ENCODE results near the gene RALGPS1. TPM values are rescaled to one million over a fixed set of nuclear protein-coding genes. Genes with fewer than 3 reads are reported as not detected.
A peak's percentile ranks its signal among the peaks of the same experiment; 100 is the strongest.

RALGPS1 gene
- polyA plus RNA-seq, 3 donors, result 0.60 to 4.6 (median 1.3) TPM

DNA sequence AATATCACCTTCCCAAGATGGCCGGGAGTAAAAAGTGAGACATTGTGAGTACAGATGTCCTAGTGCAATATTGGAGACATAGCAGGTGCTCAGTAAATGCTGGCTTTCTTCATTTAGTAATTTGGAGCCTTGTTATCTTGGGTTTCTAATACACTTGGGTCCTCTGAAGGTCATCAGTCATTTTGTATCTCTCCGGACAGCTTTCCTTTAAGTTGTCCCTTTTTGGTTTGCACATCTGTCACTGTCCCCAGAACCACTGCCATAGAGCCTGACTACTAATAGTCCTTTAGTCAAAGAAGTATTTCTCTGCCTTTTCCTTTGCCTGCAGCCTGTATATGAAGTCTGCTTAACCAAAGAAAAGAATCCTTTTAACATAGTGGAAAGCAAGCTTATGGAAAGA lies 215.7 kb downstream of the RALGPS1 start:
- WGBS (ENCODE audit: insufficient coverage), result 100% methylated on average over 1 of the region's 2 CpGs
- H3K36me3 Mint-ChIP-seq, result no peaks in the 10 kb centered on the region
- H3K27ac ChIP-seq (ENCODE audit: low read depth in 1 of 2, low read length in 2 of 2), result no peak overlapping the region

GRCh38 chr9:127130661-127131538 lies 216.3 kb downstream of the RALGPS1 start:
- peaks cover 0 to 2% (median 0%) of the 10 kb centered on the region in 7 donors for H3K9me3 Mint-ChIP-seq
- peak overlapping the region in 4 of 7 donors; percentile 16 to 51 (median 28) for H3K27ac Mint-ChIP-seq
- no peaks in the 10 kb centered on the region for H3K36me3 Mint-ChIP-seq
- no peak overlapping the region for H3K9ac ChIP-seq (ENCODE audit: insufficient read depth, low read length, poor library complexity, severe bottlenecking)
- no peak overlapping the region for H3K4me2 ChIP-seq (replicated peaks; ENCODE audit: extremely low read depth, low read length, poor library complexity, severe bottlenecking)
- H3K36me3 ChIP-seq (replicated peaks in 1 of 2; ENCODE audit: control insufficient read depth in 1 of 2, insufficient read depth in 2 of 2, low read length in 2 of 2), result no peaks in the 10 kb centered on the region
- H3K27me3 ChIP-seq (ENCODE audit: control insufficient read depth in 2 of 2, insufficient read depth in 2 of 2, low read length in 2 of 2), result peaks cover 0 to 7% of the 10 kb centered on the region in 2 donors
- peaks cover 19% of the 10 kb centered on the region for H3K4me1 Mint-ChIP-seq
- no peak overlapping the region for H3K27ac ChIP-seq (ENCODE audit: low read depth in 1 of 2, low read length in 2 of 2)
- no peaks in the 10 kb centered on the region for H4K20me1 ChIP-seq (ENCODE audit: insufficient read depth, low read length)
- peaks cover 1 to 15% (median 13%) of the 10 kb centered on the region in 3 donors for H3K27me3 Mint-ChIP-seq (ENCODE audit: low read depth in 3 of 3)
- H2AFZ ChIP-seq (ENCODE audit: insufficient read depth, low read depth, low read length, poor library complexity, severe bottlenecking), result peak overlapping the region; percentile 30
- DNase-seq, result peak; percentile 42 to 73 (median 44)
- H3K4me1 ChIP-seq (ENCODE audit: control insufficient read depth in 1 of 2, insufficient read depth in 2 of 2, low read length in 2 of 2), result peaks cover 7 to 8% of the 10 kb centered on the region in 2 donors
- no peaks in the 10 kb centered on the region for H3K79me2 ChIP-seq (ENCODE audit: insufficient read depth, low read length)
- 0% methylated on average over 2 of the region's 10 CpGs for WGBS (ENCODE audit: insufficient coverage)
- H3K9me3 ChIP-seq (replicated peaks in 1 of 2; ENCODE audit: control insufficient read depth in 1 of 2, insufficient read depth in 1 of 2, low read length in 2 of 2), result no peaks in the 10 kb centered on the region
- no peak overlapping the region for H3K4me3 ChIP-seq (replicated peaks in 1 of 3; ENCODE audit: low read depth in 2 of 3, low read length in 3 of 3)
- H3K4me3 Mint-ChIP-seq, result no peak overlapping the region
- intact Hi-C loops (cut with micrococcal nuclease), result no loop called here
- TF ChIP-seq, protein P1, sequence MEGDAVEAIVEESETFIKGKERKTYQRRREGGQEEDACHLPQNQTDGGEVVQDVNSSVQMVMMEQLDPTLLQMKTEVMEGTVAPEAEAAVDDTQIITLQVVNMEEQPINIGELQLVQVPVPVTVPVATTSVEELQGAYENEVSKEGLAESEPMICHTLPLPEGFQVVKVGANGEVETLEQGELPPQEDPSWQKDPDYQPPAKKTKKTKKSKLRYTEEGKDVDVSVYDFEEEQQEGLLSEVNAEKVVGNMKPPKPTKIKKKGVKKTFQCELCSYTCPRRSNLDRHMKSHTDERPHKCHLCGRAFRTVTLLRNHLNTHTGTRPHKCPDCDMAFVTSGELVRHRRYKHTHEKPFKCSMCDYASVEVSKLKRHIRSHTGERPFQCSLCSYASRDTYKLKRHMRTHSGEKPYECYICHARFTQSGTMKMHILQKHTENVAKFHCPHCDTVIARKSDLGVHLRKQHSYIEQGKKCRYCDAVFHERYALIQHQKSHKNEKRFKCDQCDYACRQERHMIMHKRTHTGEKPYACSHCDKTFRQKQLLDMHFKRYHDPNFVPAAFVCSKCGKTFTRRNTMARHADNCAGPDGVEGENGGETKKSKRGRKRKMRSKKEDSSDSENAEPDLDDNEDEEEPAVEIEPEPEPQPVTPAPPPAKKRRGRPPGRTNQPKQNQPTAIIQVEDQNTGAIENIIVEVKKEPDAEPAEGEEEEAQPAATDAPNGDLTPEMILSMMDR (IDR thresholded peaks at IDR 0.05), result no peak

More for the DNA sequence above, 215.7 kb downstream of the RALGPS1 start:
- H3K79me2 ChIP-seq (ENCODE audit: insufficient read depth, low read length), result no peaks in the 10 kb centered on the region
- intact Hi-C loops (cut with micrococcal nuclease), result no loop called here
- H3K4me3 Mint-ChIP-seq, result no peak overlapping the region
- no peak overlapping the region for H3K4me2 ChIP-seq (replicated peaks; ENCODE audit: extremely low read depth, low read length, poor library complexity, severe bottlenecking)
- no peak overlapping the region for H2AFZ ChIP-seq (ENCODE audit: insufficient read depth, low read depth, low read length, poor library complexity, severe bottlenecking)
- no peaks in the 10 kb centered on the region for H3K36me3 ChIP-seq (replicated peaks in 1 of 2; ENCODE audit: control insufficient read depth in 1 of 2, insufficient read depth in 2 of 2, low read length in 2 of 2)
- no peak for DNase-seq
- H3K9me3 Mint-ChIP-seq, result peaks cover 0 to 2% (median 0%) of the 10 kb centered on the region in 7 donors
- H4K20me1 ChIP-seq (ENCODE audit: insufficient read depth, low read length), result no peaks in the 10 kb centered on the region
- TF ChIP-seq, protein P1 (IDR thresholded peaks at IDR 0.05), result no peak
- peaks cover 23% of the 10 kb centered on the region for H3K4me1 Mint-ChIP-seq
- H3K27ac Mint-ChIP-seq, result no peak overlapping the region
- H3K27me3 ChIP-seq (ENCODE audit: control insufficient read depth in 2 of 2, insufficient read depth in 2 of 2, low read length in 2 of 2), result peaks cover 0 to 13% of the 10 kb centered on the region in 2 donors
- no peak overlapping the region for H3K4me3 ChIP-seq (replicated peaks in 1 of 3; ENCODE audit: low read depth in 2 of 3, low read length in 3 of 3)
- peaks cover 7 to 8% of the 10 kb centered on the region in 2 donors for H3K4me1 ChIP-seq (ENCODE audit: control insufficient read depth in 1 of 2, insufficient read depth in 2 of 2, low read length in 2 of 2)
- H3K9ac ChIP-seq (ENCODE audit: insufficient read depth, low read length, poor library complexity, severe bottlenecking), result no peak overlapping the region
- H3K9me3 ChIP-seq (replicated peaks in 1 of 2; ENCODE audit: control insufficient read depth in 1 of 2, insufficient read depth in 1 of 2, low read length in 2 of 2), result no peaks in the 10 kb centered on the region
- peaks cover 6 to 19% (median 18%) of the 10 kb centered on the region in 3 donors for H3K27me3 Mint-ChIP-seq (ENCODE audit: low read depth in 3 of 3)

Data from CD14-positive monocyte (primary cell).